ENCODE results near the gene GUCY1A1. TPM values are rescaled to one million over a fixed set of nuclear protein-coding genes. Genes with fewer than 3 reads are reported as not detected.

Gene GUCY1A1
- total RNA-seq, 1 experiment from 2014 or later: 0.08 TPM

GRCh38 chr4:155694100-155694785, 27.6 kb downstream of the GUCY1A1 start:
- Histone ChIP-seq H3K36me3 (no peaks in the 10 kb centered on the region), H3K9me3 (replicated peaks) (no peaks in the 10 kb centered on the region), H3K4me1 (no peaks in the 10 kb centered on the region), H3K27ac (no peak overlapping the region), H3K27me3 (no peaks in the 10 kb centered on the region), H3K4me3 (no peak overlapping the region)
- DNase-seq: no peak

DNA sequence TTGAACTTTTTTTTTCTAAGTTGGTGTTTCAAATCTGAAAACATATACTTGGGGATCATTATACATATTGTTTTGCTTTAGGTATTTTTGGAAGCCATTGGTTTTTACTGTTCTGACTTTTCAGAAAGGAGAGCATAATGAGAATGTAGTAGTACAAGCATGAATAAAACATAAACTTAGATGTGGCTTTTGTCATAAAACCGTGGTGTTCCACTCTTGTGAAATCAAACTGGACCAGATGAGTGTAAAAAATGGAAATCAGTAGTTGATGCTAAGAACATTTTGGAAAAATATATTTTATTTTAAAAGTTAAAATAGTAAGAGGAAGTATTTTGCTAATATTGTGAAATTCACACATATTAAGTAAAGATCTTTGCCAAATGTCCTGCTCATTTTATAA, 29.6 kb downstream of the GUCY1A1 start:
- Histone ChIP-seq H3K4me3 (no peak overlapping the region), H3K4me1 (no peaks in the 10 kb centered on the region), H3K9me3 (replicated peaks) (no peaks in the 10 kb centered on the region), H3K27ac (no peak overlapping the region), H3K36me3 (no peaks in the 10 kb centered on the region), H3K27me3 (no peaks in the 10 kb centered on the region)
- no peak for DNase-seq

- Histone ChIP-seq H3K27me3 (no peaks in the 10 kb centered on the region), H3K9me3 (replicated peaks) (no peaks in the 10 kb centered on the region), H3K4me1 (no peaks in the 10 kb centered on the region), H3K4me3 (no peak overlapping the region), H3K27ac (no peak overlapping the region), H3K36me3 (no peaks in the 10 kb centered on the region)
- no peak for DNase-seq
These were observed 30.1 kb downstream of the GUCY1A1 start for GRCh38 chr4:155696726-155697125.

DNA sequence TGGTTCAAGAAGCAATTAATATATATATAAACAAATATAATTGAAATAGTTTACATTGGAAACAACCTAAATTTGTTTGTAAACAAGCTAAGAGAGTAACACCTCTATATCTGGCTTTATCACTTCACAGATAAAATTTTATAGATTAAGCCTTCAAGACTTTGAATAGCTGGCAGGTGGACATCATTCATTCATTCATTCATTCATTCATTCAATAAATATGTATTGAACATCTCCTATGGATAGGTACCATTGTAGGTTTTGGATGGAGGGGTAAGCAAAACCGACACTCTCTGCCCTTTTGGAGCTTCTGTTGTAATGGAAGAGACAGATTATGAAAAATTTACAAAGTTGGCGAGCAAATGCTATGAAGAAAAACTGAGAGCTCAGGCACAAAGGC, 35.2 kb downstream of the GUCY1A1 start:
- DNase-seq: no peak
- Histone ChIP-seq H3K27me3 (no peaks in the 10 kb centered on the region), H3K27ac (no peak overlapping the region), H3K4me1 (no peaks in the 10 kb centered on the region), H3K36me3 (no peaks in the 10 kb centered on the region), H3K9me3 (replicated peaks) (no peaks in the 10 kb centered on the region), H3K4me3 (no peak overlapping the region)

- H3K36me3 ChIP-seq: no peaks in the 10 kb centered on the region
- H3K4me3 ChIP-seq: no peak overlapping the region
- no peaks in the 10 kb centered on the region for H3K27me3 ChIP-seq
- H3K27ac ChIP-seq: no peak overlapping the region
- DNase-seq: no peak
- no peaks in the 10 kb centered on the region for H3K9me3 ChIP-seq (replicated peaks)
- H3K4me1 ChIP-seq: no peaks in the 10 kb centered on the region
These were observed 37.0 kb downstream of the GUCY1A1 start for GRCh38 chr4:155703486-155704247.

GRCh38 chr4:155704841-155705404, 38.3 kb downstream of the GUCY1A1 start:
- Histone ChIP-seq H3K9me3 (replicated peaks) (no peaks in the 10 kb centered on the region), H3K4me3 (no peak overlapping the region), H3K27ac (no peak overlapping the region), H3K4me1 (no peaks in the 10 kb centered on the region), H3K27me3 (no peaks in the 10 kb centered on the region), H3K36me3 (no peaks in the 10 kb centered on the region)
- no peak for DNase-seq

- DNase-seq: peak in 1 of 2 experiments; percentile 6
These were observed 39.0 kb downstream of the GUCY1A1 start for GRCh38 chr4:155705664-155706063.

DNA sequence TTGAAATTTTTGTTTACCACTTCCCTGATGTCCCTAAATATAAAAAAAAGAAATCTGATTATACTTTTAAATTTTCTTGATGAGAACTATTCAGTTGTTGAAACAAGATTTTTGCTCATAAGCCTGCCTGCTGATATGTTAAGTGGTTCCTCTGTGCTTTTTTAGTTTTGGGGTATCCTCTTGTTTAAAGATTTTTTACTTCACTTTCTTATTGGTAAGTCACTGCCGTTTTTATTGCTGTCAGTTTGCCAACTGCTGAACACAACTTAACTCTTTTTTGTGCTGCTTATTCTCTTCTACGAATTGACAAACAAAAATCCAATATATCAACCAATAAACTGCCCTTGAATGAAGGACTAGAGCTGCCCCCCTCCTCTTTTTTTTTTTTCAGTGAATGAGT, 39.5 kb downstream of the GUCY1A1 start:
- Histone ChIP-seq H3K9me3 (replicated peaks) (no peaks in the 10 kb centered on the region), H3K4me3 (no peak overlapping the region), H3K4me1 (no peaks in the 10 kb centered on the region), H3K27me3 (no peaks in the 10 kb centered on the region), H3K27ac (no peak overlapping the region), H3K36me3 (no peaks in the 10 kb centered on the region)
- DNase-seq: no peak

More at GRCh38 chr4:155705664-155706063, 39.0 kb downstream of the GUCY1A1 start:
- no peaks in the 10 kb centered on the region for H3K36me3 ChIP-seq
- H3K4me1 ChIP-seq: no peaks in the 10 kb centered on the region
- no peaks in the 10 kb centered on the region for H3K9me3 ChIP-seq (replicated peaks)
- no peak overlapping the region for H3K27ac ChIP-seq
- H3K4me3 ChIP-seq: no peak overlapping the region
- H3K27me3 ChIP-seq: no peaks in the 10 kb centered on the region

DNA sequence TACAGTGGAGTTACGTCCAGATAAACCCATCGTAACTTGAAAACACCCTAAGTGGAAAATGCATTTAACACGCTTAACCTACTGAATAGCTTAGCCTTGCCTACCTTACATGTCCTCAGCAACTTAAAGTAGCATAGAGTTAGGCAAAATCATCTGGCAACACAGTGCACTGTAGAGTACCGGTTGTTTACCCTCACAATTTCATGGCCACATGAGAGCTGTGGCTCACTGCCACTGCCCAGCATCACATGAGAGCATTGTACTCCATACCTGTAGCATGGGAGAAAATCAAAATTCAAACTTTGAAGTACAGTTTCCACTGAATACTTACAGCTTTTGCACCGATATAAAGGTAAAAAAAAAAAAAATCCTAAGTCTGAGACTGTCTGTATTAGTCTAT, 40.6 kb downstream of the GUCY1A1 start:
- Histone ChIP-seq H3K27ac (no peak overlapping the region), H3K9me3 (replicated peaks) (no peaks in the 10 kb centered on the region), H3K4me1 (no peaks in the 10 kb centered on the region), H3K27me3 (no peaks in the 10 kb centered on the region), H3K4me3 (no peak overlapping the region), H3K36me3 (no peaks in the 10 kb centered on the region)
- no peak for DNase-seq

DNA sequence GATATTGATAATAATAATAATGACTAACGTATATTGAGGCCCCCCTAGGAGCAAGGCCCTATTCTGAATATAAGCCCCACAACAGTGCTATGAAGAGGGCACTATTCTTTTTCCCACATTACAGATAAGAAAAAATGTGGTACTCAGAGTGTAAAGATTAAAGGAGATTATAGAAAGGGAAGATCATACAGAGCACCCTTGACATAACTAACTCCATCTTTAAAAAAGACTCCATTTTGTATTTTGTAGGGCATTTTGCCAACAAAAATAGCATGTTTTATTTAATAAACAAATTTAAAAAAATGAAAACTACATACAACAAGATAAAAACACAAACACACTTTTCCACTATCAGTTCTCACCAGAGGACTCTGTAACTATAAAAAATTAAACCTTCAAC, 42.1 kb downstream of the GUCY1A1 start:
- no peak overlapping the region for H3K4me3 ChIP-seq
- DNase-seq: no peak
- H3K36me3 ChIP-seq: no peaks in the 10 kb centered on the region

GRCh38 chr4:155709918-155710317, 43.3 kb downstream of the GUCY1A1 start:
- Histone ChIP-seq H3K27me3 (no peaks in the 10 kb centered on the region), H3K9me3 (replicated peaks) (no peaks in the 10 kb centered on the region), H3K36me3 (no peaks in the 10 kb centered on the region), H3K4me1 (no peaks in the 10 kb centered on the region), H3K4me3 (no peak overlapping the region), H3K27ac (no peak overlapping the region)
- DNase-seq: no peak

More for the DNA sequence above, 42.1 kb downstream of the GUCY1A1 start:
- H3K9me3 ChIP-seq (replicated peaks): no peaks in the 10 kb centered on the region
- H3K27me3 ChIP-seq: no peaks in the 10 kb centered on the region
- no peak overlapping the region for H3K27ac ChIP-seq
- no peaks in the 10 kb centered on the region for H3K4me1 ChIP-seq

DNA sequence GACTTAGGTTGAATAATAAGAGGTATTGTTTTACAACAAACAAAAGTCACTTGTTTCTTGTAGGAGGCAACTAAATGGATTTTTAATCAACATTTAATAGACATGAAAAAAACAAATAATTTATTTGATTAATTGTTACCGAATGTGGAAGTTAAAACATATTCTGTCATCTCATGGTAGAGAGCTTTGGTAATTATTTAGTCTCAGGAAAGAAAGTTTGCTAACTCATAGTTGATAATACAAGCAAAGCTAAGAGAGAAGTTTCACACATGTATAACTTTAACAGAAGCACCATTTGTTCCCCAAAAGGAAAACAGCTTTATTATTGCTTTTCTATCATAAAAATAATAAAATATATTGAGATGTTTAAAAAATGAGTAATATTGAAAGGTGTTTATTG, 44.9 kb downstream of the GUCY1A1 start:
- Histone ChIP-seq H3K27ac (no peak overlapping the region), H3K27me3 (no peaks in the 10 kb centered on the region), H3K36me3 (no peaks in the 10 kb centered on the region), H3K4me3 (no peak overlapping the region), H3K9me3 (replicated peaks) (no peaks in the 10 kb centered on the region), H3K4me1 (no peaks in the 10 kb centered on the region)
- DNase-seq: no peak

- Histone ChIP-seq H3K27ac (no peak overlapping the region), H3K4me1 (no peaks in the 10 kb centered on the region), H3K4me3 (no peak overlapping the region), H3K27me3 (no peaks in the 10 kb centered on the region), H3K9me3 (replicated peaks) (no peaks in the 10 kb centered on the region), H3K36me3 (no peaks in the 10 kb centered on the region)
- no peak for DNase-seq
These were observed 46.2 kb downstream of the GUCY1A1 start for GRCh38 chr4:155712846-155713245.

GRCh38 chr4:155713911-155714310, 47.3 kb downstream of the GUCY1A1 start:
- no peak for DNase-seq
- Histone ChIP-seq H3K4me3 (no peak overlapping the region), H3K4me1 (no peaks in the 10 kb centered on the region), H3K27me3 (no peaks in the 10 kb centered on the region), H3K9me3 (replicated peaks) (no peaks in the 10 kb centered on the region), H3K36me3 (no peaks in the 10 kb centered on the region), H3K27ac (no peak overlapping the region)

- Histone ChIP-seq H3K27me3 (no peaks in the 10 kb centered on the region), H3K4me1 (no peaks in the 10 kb centered on the region), H3K9me3 (replicated peaks) (no peaks in the 10 kb centered on the region), H3K36me3 (no peaks in the 10 kb centered on the region), H3K27ac (no peak overlapping the region), H3K4me3 (no peak overlapping the region)
- DNase-seq: no peak
These were observed 55.7 kb downstream of the GUCY1A1 start for GRCh38 chr4:155722336-155722735.
